Glutamatergic neuron (in vitro differentiated cells): ENCODE data around the gene UBN1. TPM values are rescaled to one million over a fixed set of nuclear protein-coding genes. Genes with fewer than 3 reads are reported as not detected.

Source experiments
- DNase-seq: peaks from one replicate; pipeline ENCODE4 v3.0.0; 2022
- H3K27ac Mint-ChIP-seq: one replicate; pipeline ENCODE4 v1.8.0; 2020; ENCODE audit warnings: mild to moderate bottlenecking, mixed read lengths, inconsistent platforms; ENCODE audit not compliant: unreplicated experiment
- H3K27me3 Mint-ChIP-seq: one replicate; pipeline ENCODE4 v1.8.0; 2020; ENCODE audit warnings: mild to moderate bottlenecking, moderate library complexity, mixed read lengths, inconsistent platforms; ENCODE audit not compliant: unreplicated experiment
- H3K36me3 Mint-ChIP-seq: one replicate; pipeline ENCODE4 v1.8.0; 2020; ENCODE audit warnings: mild to moderate bottlenecking, mixed read lengths, inconsistent platforms; ENCODE audit not compliant: unreplicated experiment
- H3K4me1 Mint-ChIP-seq: one replicate; pipeline ENCODE4 v1.8.0; 2020; ENCODE audit warnings: mild to moderate bottlenecking, low read depth, mixed read lengths, inconsistent platforms; ENCODE audit not compliant: unreplicated experiment
- H3K4me3 Mint-ChIP-seq: one replicate; pipeline ENCODE4 v1.8.0; 2020; ENCODE audit warnings: mild to moderate bottlenecking, mixed read lengths, inconsistent platforms; ENCODE audit not compliant: unreplicated experiment
- H3K9me3 Mint-ChIP-seq: one replicate; pipeline ENCODE4 v1.8.0; 2020; ENCODE audit warnings: mild to moderate bottlenecking, moderate library complexity, mixed read lengths, inconsistent platforms; ENCODE audit not compliant: unreplicated experiment
- CTCF ChIP-seq: fragments of 200-600 bp; sonication (generic); IDR thresholded peaks from one replicate; pipeline ENCODE4 v1.5.0; 2021; ENCODE audit not compliant: partially characterized antibody, unreplicated experiment
- total RNA-seq: library from RNA; stranded (reverse); fragmentation: NEBNext Ultra II Directional; extraction: Animal tissue kit (Norgen Biotek cat#: 25700); gene quantifications from one replicate; pipeline ENCODE4 v1.2.1, GENCODE V29; 2021; ENCODE audit not compliant: unreplicated experiment

Gene UBN1
- total RNA-seq, 1 donor from 2014 or later = 34.3 TPM

GRCh38 chr16:4852221-4852872 is 5.1 kb downstream of the UBN1 start:
- no peak for DNase-seq
- H3K27ac Mint-ChIP-seq = no peak overlapping the region
- no peaks in the 10 kb centered on the region for H3K36me3 Mint-ChIP-seq
- peaks cover 10% of the 10 kb centered on the region for H3K4me1 Mint-ChIP-seq
- H3K9me3 Mint-ChIP-seq = peaks cover 2% of the 10 kb centered on the region
- H3K27me3 Mint-ChIP-seq = no peaks in the 10 kb centered on the region
- TF ChIP-seq CTCF = no peak
- no peak overlapping the region for H3K4me3 Mint-ChIP-seq

GRCh38 chr16:4855371-4855770 is 8.1 kb downstream of the UBN1 start:
- no peak overlapping the region for H3K27ac Mint-ChIP-seq
- DNase-seq = no peak
- peaks cover 2% of the 10 kb centered on the region for H3K9me3 Mint-ChIP-seq
- no peaks in the 10 kb centered on the region for H3K4me1 Mint-ChIP-seq
- H3K36me3 Mint-ChIP-seq = no peaks in the 10 kb centered on the region
- no peak overlapping the region for H3K4me3 Mint-ChIP-seq
- TF ChIP-seq CTCF = no peak
- H3K27me3 Mint-ChIP-seq = no peaks in the 10 kb centered on the region

GRCh38 chr16:4855804-4856203 is 8.5 kb downstream of the UBN1 start:
- Mint-ChIP-seq H3K27ac (no peak overlapping the region), H3K4me1 (no peaks in the 10 kb centered on the region), H3K36me3 (no peaks in the 10 kb centered on the region), H3K9me3 (peaks cover 3% of the 10 kb centered on the region), H3K4me3 (no peak overlapping the region), H3K27me3 (no peaks in the 10 kb centered on the region)
- no peak for DNase-seq
- no peak for TF ChIP-seq CTCF

GRCh38 chr16:4859190-4859899 is 12.1 kb downstream of the UBN1 start:
- no peaks in the 10 kb centered on the region for H3K27me3 Mint-ChIP-seq
- no peak overlapping the region for H3K27ac Mint-ChIP-seq
- peaks cover 3% of the 10 kb centered on the region for H3K9me3 Mint-ChIP-seq
- H3K4me1 Mint-ChIP-seq = no peaks in the 10 kb centered on the region
- H3K36me3 Mint-ChIP-seq = no peaks in the 10 kb centered on the region
- TF ChIP-seq CTCF = no peak
- no peak overlapping the region for H3K4me3 Mint-ChIP-seq
- DNase-seq = no peak

- TF ChIP-seq CTCF = no peak
- Mint-ChIP-seq H3K9me3 (peaks cover 3% of the 10 kb centered on the region), H3K4me3 (no peak overlapping the region), H3K36me3 (no peaks in the 10 kb centered on the region), H3K27me3 (no peaks in the 10 kb centered on the region), H3K27ac (no peak overlapping the region), H3K4me1 (no peaks in the 10 kb centered on the region)
- DNase-seq = no peak
These were observed 12.6 kb downstream of the UBN1 start for GRCh38 chr16:4859900-4860255.
